ENCODE data around the gene CPXM2. TPM values are rescaled to one million over a fixed set of nuclear protein-coding genes. Genes with fewer than 3 reads are reported as not detected.

CPXM2 gene
- total and polyA plus RNA-seq, 10 of the 15 experiments (the other 5 are each of a cell fraction or from before 2014, with no cell fraction given) = 0.08 to 1.1 (median 0.58) TPM

GRCh38 chr10:123796736-123797135, 94.9 kb downstream of the CPXM2 start:
- Histone ChIP-seq H3K4me3 (no peak overlapping the region), H3K4me2 (ENCODE audit: control insufficient read depth, insufficient read depth) (no peak overlapping the region), H3K4me1 (ENCODE audit: control insufficient read depth, insufficient read depth, low read length) (no peaks in the 10 kb centered on the region), H2AFZ (ENCODE audit: control insufficient read depth, low read depth, low read length) (no peak overlapping the region), H3K9ac (ENCODE audit: control insufficient read depth, insufficient read depth, low read length) (no peak overlapping the region), H3K27me3 (replicated peaks in 1 of 2; ENCODE audit: control insufficient read depth in 2 of 2, insufficient read depth in 2 of 2, low read length in 1 of 2) (peaks cover 0 to 4% of the 10 kb centered on the region in 2 experiments; a peak in 2 of 4 replicates), H3K27ac (ENCODE audit: control insufficient read depth, insufficient read depth) (no peak overlapping the region), H3K36me3 (ENCODE audit: control insufficient read depth in 2 of 2, insufficient read depth in 2 of 2, low read length in 1 of 2) (no peaks in the 10 kb centered on the region), H4K20me1 (ENCODE audit: control insufficient read depth, insufficient read depth) (no peaks in the 10 kb centered on the region), H3K79me2 (ENCODE audit: control insufficient read depth, insufficient read depth, low read length) (no peaks in the 10 kb centered on the region), H3K9me3 (replicated peaks; ENCODE audit: control insufficient read depth, insufficient read depth, low read length) (no peaks in the 10 kb centered on the region)
- TF ChIP-seq ZNF207 (IDR thresholded peaks at IDR 0.05; ENCODE audit: borderline replicate concordance) (no peak), SMARCA5 (IDR thresholded peaks at IDR 0.05) (no peak), ZNF384 (IDR thresholded peaks at IDR 0.05; ENCODE audit: borderline replicate concordance, low read depth, low read length) (no peak), TARDBP (IDR thresholded peaks at IDR 0.05; ENCODE audit: borderline replicate concordance) (no peak)
- SMC1A ChIA-PET (ENCODE audit: uncharacterized antibody, unreplicated experiment) = interaction anchor here (1.0 kb wide), 1 partner anchor 100 kb away, joined by 4 read pairs; no protein-coding TSS in a partner anchor
- POLR2A ChIA-PET = no interaction called here
- DNase-seq (ENCODE audit: low read depth, low spot score) (no peak), FAIRE-seq (no peak), ATAC-seq (no peak)
- BruUV-seq (replicated peaks) = no TSS peak
- CTCF ChIA-PET = no interaction called here
- 0% methylated on average over 5 of the region's 5 CpGs for WGBS (ENCODE audit: insufficient coverage, insufficient replicate concordance, low lambda C conversion rate, missing lambda C conversion rate)
- intact Hi-C loops (cut with micrococcal nuclease; ENCODE audit: unreplicated experiment) = no loop called here
- RAD21 ChIA-PET (ENCODE audit: unreplicated experiment) = no interaction called here
- in situ Hi-C loops (cut with MboI) = no loop called here

GRCh38 chr10:123795846-123796590, 95.6 kb downstream of the CPXM2 start:
- no peaks in the 10 kb centered on the region for H4K20me1 ChIP-seq (ENCODE audit: control insufficient read depth, insufficient read depth)
- SMC1A ChIA-PET (ENCODE audit: uncharacterized antibody, unreplicated experiment) = interaction anchor here (1.0 kb wide), 1 partner anchor 101 kb away, joined by 4 read pairs; no protein-coding TSS in a partner anchor
- no peak overlapping the region for H2AFZ ChIP-seq (ENCODE audit: control insufficient read depth, low read depth, low read length)
- no peaks in the 10 kb centered on the region for H3K9me3 ChIP-seq (replicated peaks; ENCODE audit: control insufficient read depth, insufficient read depth, low read length)
- no peak overlapping the region for H3K4me2 ChIP-seq (ENCODE audit: control insufficient read depth, insufficient read depth)
- H3K4me3 ChIP-seq = no peak overlapping the region
- CTCF ChIA-PET = no interaction called here
- FAIRE-seq = no peak
- RAD21 ChIA-PET (ENCODE audit: unreplicated experiment) = no interaction called here
- H3K4me1 ChIP-seq (ENCODE audit: control insufficient read depth, insufficient read depth, low read length) = no peaks in the 10 kb centered on the region
- H3K9ac ChIP-seq (ENCODE audit: control insufficient read depth, insufficient read depth, low read length) = no peak overlapping the region
- H3K36me3 ChIP-seq (ENCODE audit: control insufficient read depth in 2 of 2, insufficient read depth in 2 of 2, low read length in 1 of 2) = no peaks in the 10 kb centered on the region
- intact Hi-C loops (cut with micrococcal nuclease; ENCODE audit: unreplicated experiment) = no loop called here
- POLR2A ChIA-PET = no interaction called here
- in situ Hi-C loops (cut with MboI) = no loop called here
- H3K79me2 ChIP-seq (ENCODE audit: control insufficient read depth, insufficient read depth, low read length) = no peaks in the 10 kb centered on the region
- H3K27ac ChIP-seq (ENCODE audit: control insufficient read depth, insufficient read depth) = no peak overlapping the region
- H3K27me3 ChIP-seq (replicated peaks in 1 of 2; ENCODE audit: control insufficient read depth in 2 of 2, insufficient read depth in 2 of 2, low read length in 1 of 2) = peaks cover 0 to 4% of the 10 kb centered on the region in 2 experiments; a peak in 2 of 4 replicates
- WGBS (ENCODE audit: insufficient coverage, insufficient replicate concordance, low lambda C conversion rate, missing lambda C conversion rate) = 26% methylated on average over 11 of the region's 11 CpGs
- no peak for DNase-seq (ENCODE audit: low read depth, low spot score)
- ATAC-seq = no peak
- TF ChIP-seq DPF2 (IDR thresholded peaks at IDR 0.05) (no peak), ZBED1 (IDR thresholded peaks at IDR 0.05; ENCODE audit: borderline replicate concordance) (no peak), ZNF687 (IDR thresholded peaks at IDR 0.05) (no peak), KAT2A (conservative IDR thresholded peaks at IDR 0.05; ENCODE audit: control insufficient read depth, low read depth, low read length) (no peak), IKZF2 (IDR thresholded peaks at IDR 0.05) (no peak), CTCF (IDR thresholded peaks at IDR 0.05 in 2 of 3, conservative IDR thresholded peaks at IDR 0.05 in 1 of 3; ENCODE audit: control insufficient read depth in 2 of 3, extremely low read depth in 1 of 3, insufficient read depth in 1 of 3, low read depth in 3 of 3, low read length in 3 of 3) (no peak)
- no TSS peak for BruUV-seq (replicated peaks)
